ENCODE data around the gene EXOSC7. TPM values are rescaled to one million over a fixed set of nuclear protein-coding genes. Genes with fewer than 3 reads are reported as not detected.

Gene EXOSC7
- total RNA-seq, 2 experiments from 2014 or later, result 28.1 to 28.4 TPM

- H3K4me3 Mint-ChIP-seq, result no peak overlapping the region
- CTCF ChIA-PET, result no interaction called here
- H3K4me1 ChIP-seq (ENCODE audit: insufficient read depth, low read length), result peaks cover 35% of the 10 kb centered on the region
Measured at GRCh38 chr3:44970926-44971490, 5.0 kb upstream of the EXOSC7 start.

GRCh38 chr3:44974416-44974815, 1.6 kb upstream of the EXOSC7 start:
- Mint-ChIP-seq H3K36me3 (ENCODE audit: low read depth) (peaks cover 16% of the 10 kb centered on the region), H3K9me3 (no peaks in the 10 kb centered on the region), H3K27ac (peak overlapping the region; percentile 94), H3K27me3 (no peaks in the 10 kb centered on the region), H3K4me3 (peak overlapping the region; percentile 98), H3K4me1 (ENCODE audit: low read depth) (peaks cover 75% of the 10 kb centered on the region)
- no peaks in the 10 kb centered on the region for H3K27me3 ChIP-seq (ENCODE audit: control insufficient read depth in 1 of 2, insufficient read depth in 2 of 2, low read length in 2 of 2)
- H3K36me3 ChIP-seq (ENCODE audit: insufficient read depth, low read length), result no peaks in the 10 kb centered on the region
- ChIA-PET POLR2A (no interaction called here), CTCF (interaction anchor here (0.5 to 2.6 kb wide), 2 partner anchors 18 to 686 kb away, joined by 6 to 7 read pairs; no protein-coding TSS in a partner anchor)
- no peaks in the 10 kb centered on the region for H3K9me3 ChIP-seq (ENCODE audit: control insufficient read depth in 1 of 2, insufficient read depth in 1 of 2, low read length in 2 of 2)
- DNase-seq, result no peak
- peaks cover 45% of the 10 kb centered on the region for H3K4me1 ChIP-seq (ENCODE audit: insufficient read depth, low read length)
- no peak for ATAC-seq (ENCODE audit: poor library complexity)
- H3K4me3 ChIP-seq (ENCODE audit: low read length), result no peak overlapping the region
- TF ChIP-seq CTCF (IDR thresholded peaks at IDR 0.05), result no peak
- intact Hi-C loops (cut with DNase I, micrococcal nuclease), result loop anchor here in 1 of 2 experiments (2.0 to 10.0 kb wide), 3 partner anchors 212 to 1870 kb away; partner anchors contain the start of genes POMGNT2 and ZKSCAN7
- H3K27ac ChIP-seq (ENCODE audit: low read depth in 1 of 2, low read length in 2 of 2), result no peak overlapping the region

More at GRCh38 chr3:44970926-44971490, 5.0 kb upstream of the EXOSC7 start:
- ATAC-seq (ENCODE audit: poor library complexity) (no peak), DNase-seq (no peak)
- H3K9me3 ChIP-seq (ENCODE audit: control insufficient read depth in 1 of 2, insufficient read depth in 1 of 2, low read length in 2 of 2), result no peaks in the 10 kb centered on the region
- Mint-ChIP-seq H3K27me3 (no peaks in the 10 kb centered on the region), H3K27ac (no peak overlapping the region), H3K36me3 (ENCODE audit: low read depth) (peaks cover 10% of the 10 kb centered on the region), H3K9me3 (no peaks in the 10 kb centered on the region), H3K4me1 (ENCODE audit: low read depth) (peaks cover 77% of the 10 kb centered on the region)
- no peak overlapping the region for H3K27ac ChIP-seq (ENCODE audit: low read depth in 1 of 2, low read length in 2 of 2)
- no peak for TF ChIP-seq CTCF (IDR thresholded peaks at IDR 0.05)
- no peaks in the 10 kb centered on the region for H3K36me3 ChIP-seq (ENCODE audit: insufficient read depth, low read length)
- POLR2A ChIA-PET, result no interaction called here
- no peaks in the 10 kb centered on the region for H3K27me3 ChIP-seq (ENCODE audit: control insufficient read depth in 1 of 2, insufficient read depth in 2 of 2, low read length in 2 of 2)
- intact Hi-C loops (cut with DNase I, micrococcal nuclease), result loop anchor here in 1 of 2 experiments (5.0 to 10.0 kb wide), 2 partner anchors 414 to 1866 kb away; partner anchors contain the start of genes POMGNT2 and ZKSCAN7
- H3K4me3 ChIP-seq (ENCODE audit: low read length), result no peak overlapping the region

GRCh38 chr3:44981220-44981619, 5.2 kb downstream of the EXOSC7 start:
- DNase-seq, result peak in 2 of 14 experiments; percentile 19 to 24
- Mint-ChIP-seq H3K9me3 (no peaks in the 10 kb centered on the region), H3K27ac (peak overlapping the region; percentile 4), H3K27me3 (no peaks in the 10 kb centered on the region), H3K4me1 (ENCODE audit: low read depth) (peaks cover 81% of the 10 kb centered on the region), H3K4me3 (no peak overlapping the region), H3K36me3 (ENCODE audit: low read depth) (peaks cover 11% of the 10 kb centered on the region)
- Histone ChIP-seq H3K4me3 (ENCODE audit: low read length) (no peak overlapping the region), H3K27me3 (ENCODE audit: control insufficient read depth in 1 of 2, insufficient read depth in 2 of 2, low read length in 2 of 2) (no peaks in the 10 kb centered on the region), H3K27ac (ENCODE audit: low read depth in 1 of 2, low read length in 2 of 2) (no peak overlapping the region), H3K36me3 (ENCODE audit: insufficient read depth, low read length) (no peaks in the 10 kb centered on the region), H3K9me3 (ENCODE audit: control insufficient read depth in 1 of 2, insufficient read depth in 1 of 2, low read length in 2 of 2) (no peaks in the 10 kb centered on the region), H3K4me1 (ENCODE audit: insufficient read depth, low read length) (peaks cover 69% of the 10 kb centered on the region)
- POLR2A ChIA-PET, result no interaction called here
- intact Hi-C loops (cut with DNase I, micrococcal nuclease), result no loop called here
- CTCF ChIA-PET, result no interaction called here
- no peak for TF ChIP-seq CTCF (IDR thresholded peaks at IDR 0.05)
- ATAC-seq (ENCODE audit: poor library complexity), result peak; percentile 11
